IPS-20b (cell line): ENCODE measurements around the gene CCDC146.

Experiments
- H3K27ac ChIP-seq: one replicate; pipeline ENCODE4 v1.5.1; 2013; ENCODE audit warnings: low read length
- H3K27me3 ChIP-seq: 2 replicates; pipeline ENCODE4 v1.6.1; 2013; ENCODE audit warnings: mild to moderate bottlenecking, low read length, inconsistent platforms; ENCODE audit not compliant: insufficient read depth
- H3K36me3 ChIP-seq: 2 replicates; pipeline ENCODE4 v1.6.1; 2013; ENCODE audit warnings: low read depth, mild to moderate bottlenecking, inconsistent platforms, low read length, moderate library complexity; ENCODE audit not compliant: insufficient read depth
- H3K4me1 ChIP-seq: 2 replicates; pipeline ENCODE4 v1.6.1; 2013; ENCODE audit warnings: mild to moderate bottlenecking, control low read depth, inconsistent platforms, low read length, moderate library complexity; ENCODE audit not compliant: insufficient read depth
- H3K4me3 ChIP-seq: 2 replicates; pipeline ENCODE4 v1.5.1; 2013; ENCODE audit warnings: mild to moderate bottlenecking, low read length, inconsistent platforms
- H3K9ac ChIP-seq: 2 replicates; pipeline ENCODE4 v1.6.1; 2013; ENCODE audit warnings: low read depth, mild to moderate bottlenecking, inconsistent platforms, low read length, moderate library complexity
- H3K9me3 ChIP-seq: 2 replicates; pipeline ENCODE4 v1.6.1; 2013; ENCODE audit warnings: mild to moderate bottlenecking, low read depth, low read length, inconsistent platforms; ENCODE audit not compliant: insufficient read depth

Gene CCDC146

GRCh38 chr7:77184990-77185389 lies 62.6 kb downstream of the CCDC146 start:
- Histone ChIP-seq H3K9me3 (no peaks in the 10 kb centered on the region), H3K36me3 (no peaks in the 10 kb centered on the region), H3K9ac (no peak overlapping the region), H3K27me3 (no peaks in the 10 kb centered on the region), H3K4me1 (no peaks in the 10 kb centered on the region), H3K4me3 (no peak overlapping the region), H3K27ac (no peak overlapping the region)

GRCh38 chr7:77185866-77186265 lies 63.5 kb downstream of the CCDC146 start:
- H3K9ac ChIP-seq: no peak overlapping the region
- H3K4me3 ChIP-seq: no peak overlapping the region
- no peaks in the 10 kb centered on the region for H3K4me1 ChIP-seq
- no peaks in the 10 kb centered on the region for H3K9me3 ChIP-seq
- H3K27ac ChIP-seq: no peak overlapping the region
- H3K27me3 ChIP-seq: no peaks in the 10 kb centered on the region
- no peaks in the 10 kb centered on the region for H3K36me3 ChIP-seq

GRCh38 chr7:77188731-77189437 lies 66.5 kb downstream of the CCDC146 start:
- Histone ChIP-seq H3K9ac (no peak overlapping the region), H3K36me3 (no peaks in the 10 kb centered on the region), H3K4me3 (no peak overlapping the region), H3K9me3 (no peaks in the 10 kb centered on the region), H3K27ac (no peak overlapping the region), H3K27me3 (no peaks in the 10 kb centered on the region), H3K4me1 (no peaks in the 10 kb centered on the region)

GRCh38 chr7:77197141-77197540 lies 74.7 kb downstream of the CCDC146 start:
- Histone ChIP-seq H3K9ac (no peak overlapping the region), H3K27me3 (peaks cover 8% of the 10 kb centered on the region; the same call in 1 of the 2 replicates), H3K9me3 (no peaks in the 10 kb centered on the region), H3K4me3 (no peak overlapping the region), H3K27ac (no peak overlapping the region), H3K36me3 (no peaks in the 10 kb centered on the region), H3K4me1 (no peaks in the 10 kb centered on the region)

GRCh38 chr7:77199013-77199966 lies 76.9 kb downstream of the CCDC146 start, which contains the start of gene FGL2:
Gene FGL2 (minus strand): TSS chr7:77199819. CDS start chr7:77199793, 26 bp downstream.
- Histone ChIP-seq H3K9ac (no peak within 1 kb of the TSS; the same call in 1 of the 2 replicates), H3K4me1 (no peaks in the 10 kb centered on the region), H3K9me3 (no peaks in the 10 kb centered on the region), H3K27me3 (peaks cover 8% of the 10 kb centered on the region; the same call in 1 of the 2 replicates), H3K27ac (no peak within 1 kb of the TSS), H3K4me3 (peak within 1 kb of the TSS; percentile 56; the same call in 1 of the 2 replicates), H3K36me3 (no peaks in the 10 kb centered on the region)

- H3K9me3 ChIP-seq: no peaks in the 10 kb centered on the region
- H3K27ac ChIP-seq: no peak overlapping the region
- H3K4me1 ChIP-seq: no peaks in the 10 kb centered on the region
- H3K4me3 ChIP-seq: no peak overlapping the region
- H3K9ac ChIP-seq: no peak overlapping the region
- H3K27me3 ChIP-seq: peaks cover 8% of the 10 kb centered on the region; the same call in 1 of the 2 replicates
- H3K36me3 ChIP-seq: no peaks in the 10 kb centered on the region
These were observed 78.1 kb downstream of the CCDC146 start for GRCh38 chr7:77200542-77200941.

GRCh38 chr7:77202481-77202976 lies 80.1 kb downstream of the CCDC146 start:
- H3K4me3 ChIP-seq: no peak overlapping the region
- no peaks in the 10 kb centered on the region for H3K36me3 ChIP-seq
- H3K4me1 ChIP-seq: no peaks in the 10 kb centered on the region
- H3K27me3 ChIP-seq: peaks cover 8% of the 10 kb centered on the region; the same call in 1 of the 2 replicates
- no peak overlapping the region for H3K27ac ChIP-seq
- no peak overlapping the region for H3K9ac ChIP-seq
- H3K9me3 ChIP-seq: no peaks in the 10 kb centered on the region

GRCh38 chr7:77205706-77206105 lies 83.3 kb downstream of the CCDC146 start:
- Histone ChIP-seq H3K9ac (no peak overlapping the region), H3K27me3 (no peaks in the 10 kb centered on the region), H3K4me3 (no peak overlapping the region), H3K36me3 (no peaks in the 10 kb centered on the region), H3K9me3 (peaks cover 24% of the 10 kb centered on the region), H3K27ac (no peak overlapping the region), H3K4me1 (no peaks in the 10 kb centered on the region)

- Histone ChIP-seq H3K9ac (no peak overlapping the region), H3K4me3 (no peak overlapping the region), H3K36me3 (no peaks in the 10 kb centered on the region), H3K4me1 (no peaks in the 10 kb centered on the region), H3K9me3 (peaks cover 31% of the 10 kb centered on the region), H3K27ac (no peak overlapping the region), H3K27me3 (no peaks in the 10 kb centered on the region)
These were observed 86.0 kb downstream of the CCDC146 start for GRCh38 chr7:77208416-77208815.

GRCh38 chr7:77209479-77210139 lies 87.2 kb downstream of the CCDC146 start:
- no peak overlapping the region for H3K27ac ChIP-seq
- H3K9ac ChIP-seq: no peak overlapping the region
- H3K27me3 ChIP-seq: no peaks in the 10 kb centered on the region
- no peaks in the 10 kb centered on the region for H3K36me3 ChIP-seq
- H3K9me3 ChIP-seq: peaks cover 34% of the 10 kb centered on the region
- no peaks in the 10 kb centered on the region for H3K4me1 ChIP-seq
- H3K4me3 ChIP-seq: no peak overlapping the region

- no peak overlapping the region for H3K27ac ChIP-seq
- no peak overlapping the region for H3K9ac ChIP-seq
- H3K4me1 ChIP-seq: no peaks in the 10 kb centered on the region
These were observed 93.9 kb downstream of the CCDC146 start for GRCh38 chr7:77216181-77216845.

More at GRCh38 chr7:77216181-77216845, 93.9 kb downstream of the CCDC146 start:
- Histone ChIP-seq H3K9me3 (peaks cover 15% of the 10 kb centered on the region), H3K27me3 (no peaks in the 10 kb centered on the region), H3K36me3 (no peaks in the 10 kb centered on the region), H3K4me3 (no peak overlapping the region)
